Measurements from ENCODE around the gene OTUB1.

OTUB1 gene

GRCh38 chr11:63993993-63994392 lies 7.8 kb downstream of the OTUB1 start:
- no peaks in the 10 kb centered on the region for H3K27me3 Mint-ChIP-seq (ENCODE audit: low read depth)
- no peaks in the 10 kb centered on the region for H3K9me3 Mint-ChIP-seq
- H3K4me3 Mint-ChIP-seq, result no peak overlapping the region
- H3K27ac Mint-ChIP-seq, result no peak overlapping the region
- no peak for DNase-seq (ENCODE audit: low spot score)
- peaks cover 39% of the 10 kb centered on the region for H3K36me3 Mint-ChIP-seq (ENCODE audit: low read depth)
- H3K4me1 Mint-ChIP-seq (ENCODE audit: low read depth), result peaks cover 5% of the 10 kb centered on the region

- Mint-ChIP-seq H3K9me3 (no peaks in the 10 kb centered on the region), H3K27me3 (ENCODE audit: low read depth) (peaks cover 2% of the 10 kb centered on the region), H3K4me3 (no peak overlapping the region), H3K27ac (no peak overlapping the region), H3K36me3 (ENCODE audit: low read depth) (peaks cover 23% of the 10 kb centered on the region), H3K4me1 (ENCODE audit: low read depth) (peaks cover 8% of the 10 kb centered on the region)
- DNase-seq (ENCODE audit: low spot score), result no peak
Observed at GRCh38 chr11:63996512-63996911, 10.3 kb downstream of the OTUB1 start.

GRCh38 chr11:63997104-63997700 lies 11.0 kb downstream of the OTUB1 start:
- no peak for DNase-seq (ENCODE audit: low spot score)
- no peak overlapping the region for H3K27ac Mint-ChIP-seq
- no peak overlapping the region for H3K4me3 Mint-ChIP-seq
- H3K9me3 Mint-ChIP-seq, result no peaks in the 10 kb centered on the region
- H3K4me1 Mint-ChIP-seq (ENCODE audit: low read depth), result peaks cover 6% of the 10 kb centered on the region
- peaks cover 20% of the 10 kb centered on the region for H3K36me3 Mint-ChIP-seq (ENCODE audit: low read depth)
- peaks cover 2% of the 10 kb centered on the region for H3K27me3 Mint-ChIP-seq (ENCODE audit: low read depth)

- H3K27ac Mint-ChIP-seq, result peak overlapping the region; percentile 55
- H3K36me3 Mint-ChIP-seq (ENCODE audit: low read depth), result peaks cover 19% of the 10 kb centered on the region
- H3K4me3 Mint-ChIP-seq, result no peak overlapping the region
- H3K9me3 Mint-ChIP-seq, result no peaks in the 10 kb centered on the region
- peaks cover 2% of the 10 kb centered on the region for H3K27me3 Mint-ChIP-seq (ENCODE audit: low read depth)
- no peak for DNase-seq (ENCODE audit: low spot score)
- peaks cover 6% of the 10 kb centered on the region for H3K4me1 Mint-ChIP-seq (ENCODE audit: low read depth)
Observed at GRCh38 chr11:63997801-63998337, 11.6 kb downstream of the OTUB1 start.

GRCh38 chr11:63998558-63999348 lies 12.5 kb downstream of the OTUB1 start:
- DNase-seq (ENCODE audit: low spot score), result no peak
- Mint-ChIP-seq H3K4me3 (no peak overlapping the region), H3K4me1 (ENCODE audit: low read depth) (peaks cover 3% of the 10 kb centered on the region), H3K9me3 (no peaks in the 10 kb centered on the region), H3K36me3 (ENCODE audit: low read depth) (peaks cover 16% of the 10 kb centered on the region), H3K27ac (no peak overlapping the region), H3K27me3 (ENCODE audit: low read depth) (peaks cover 2% of the 10 kb centered on the region)

GRCh38 chr11:63999349-64000025 lies 13.2 kb downstream of the OTUB1 start:
- Mint-ChIP-seq H3K4me3 (no peak overlapping the region), H3K27ac (no peak overlapping the region)

GRCh38 chr11:64000026-64000739 lies 13.9 kb downstream of the OTUB1 start:
- H3K9me3 Mint-ChIP-seq, result no peaks in the 10 kb centered on the region
- H3K4me1 Mint-ChIP-seq (ENCODE audit: low read depth), result peaks cover 3% of the 10 kb centered on the region

More at GRCh38 chr11:63999349-64000025, 13.2 kb downstream of the OTUB1 start:
- peaks cover 3% of the 10 kb centered on the region for H3K4me1 Mint-ChIP-seq (ENCODE audit: low read depth)
- H3K27me3 Mint-ChIP-seq (ENCODE audit: low read depth), result peaks cover 2% of the 10 kb centered on the region
- DNase-seq (ENCODE audit: low spot score), result peak; percentile 32
- H3K9me3 Mint-ChIP-seq, result no peaks in the 10 kb centered on the region
- peaks cover 15% of the 10 kb centered on the region for H3K36me3 Mint-ChIP-seq (ENCODE audit: low read depth)

GRCh38 chr11:64000740-64001483 lies 14.7 kb downstream of the OTUB1 start:
- no peak overlapping the region for H3K27ac Mint-ChIP-seq
- peak overlapping the region; percentile 48 for H3K4me3 Mint-ChIP-seq
- peaks cover 15% of the 10 kb centered on the region for H3K36me3 Mint-ChIP-seq (ENCODE audit: low read depth)
- H3K27me3 Mint-ChIP-seq (ENCODE audit: low read depth), result peaks cover 4% of the 10 kb centered on the region
- H3K4me1 Mint-ChIP-seq (ENCODE audit: low read depth), result peaks cover 3% of the 10 kb centered on the region
- H3K9me3 Mint-ChIP-seq, result no peaks in the 10 kb centered on the region
- DNase-seq (ENCODE audit: low spot score), result no peak

More at GRCh38 chr11:64000026-64000739, 13.9 kb downstream of the OTUB1 start:
- Mint-ChIP-seq H3K27ac (no peak overlapping the region), H3K4me3 (no peak overlapping the region), H3K27me3 (ENCODE audit: low read depth) (peaks cover 2% of the 10 kb centered on the region), H3K36me3 (ENCODE audit: low read depth) (peaks cover 15% of the 10 kb centered on the region)
- DNase-seq (ENCODE audit: low spot score), result peak; percentile 74

- Mint-ChIP-seq H3K9me3 (no peaks in the 10 kb centered on the region), H3K27me3 (ENCODE audit: low read depth) (peaks cover 7% of the 10 kb centered on the region), H3K27ac (no peak overlapping the region), H3K4me1 (ENCODE audit: low read depth) (peaks cover 3% of the 10 kb centered on the region), H3K4me3 (peak overlapping the region; percentile 42), H3K36me3 (ENCODE audit: low read depth) (peaks cover 15% of the 10 kb centered on the region)
- no peak for DNase-seq (ENCODE audit: low spot score)
Observed at GRCh38 chr11:64001484-64002420, 15.5 kb downstream of the OTUB1 start.

GRCh38 chr11:64003807-64004589 lies 17.8 kb downstream of the OTUB1 start:
- Mint-ChIP-seq H3K4me3 (no peak overlapping the region), H3K9me3 (no peaks in the 10 kb centered on the region), H3K27ac (no peak overlapping the region), H3K4me1 (ENCODE audit: low read depth) (peaks cover 9% of the 10 kb centered on the region), H3K27me3 (ENCODE audit: low read depth) (peaks cover 25% of the 10 kb centered on the region), H3K36me3 (ENCODE audit: low read depth) (peaks cover 2% of the 10 kb centered on the region)
- no peak for DNase-seq (ENCODE audit: low spot score)

- H3K36me3 Mint-ChIP-seq (ENCODE audit: low read depth), result peaks cover 2% of the 10 kb centered on the region
- H3K27me3 Mint-ChIP-seq (ENCODE audit: low read depth), result peaks cover 25% of the 10 kb centered on the region
- H3K4me1 Mint-ChIP-seq (ENCODE audit: low read depth), result peaks cover 9% of the 10 kb centered on the region
- no peaks in the 10 kb centered on the region for H3K9me3 Mint-ChIP-seq
- no peak overlapping the region for H3K27ac Mint-ChIP-seq
- DNase-seq (ENCODE audit: low spot score), result no peak
- no peak overlapping the region for H3K4me3 Mint-ChIP-seq
Observed at GRCh38 chr11:64004590-64004984, 18.3 kb downstream of the OTUB1 start.

- no peak for DNase-seq (ENCODE audit: low spot score)
- Mint-ChIP-seq H3K4me3 (no peak overlapping the region), H3K27ac (no peak overlapping the region), H3K9me3 (peaks cover 8% of the 10 kb centered on the region), H3K27me3 (ENCODE audit: low read depth) (peaks cover 27% of the 10 kb centered on the region), H3K4me1 (ENCODE audit: low read depth) (peaks cover 9% of the 10 kb centered on the region), H3K36me3 (ENCODE audit: low read depth) (peaks cover 2% of the 10 kb centered on the region)
Observed at GRCh38 chr11:64005691-64006090, 19.5 kb downstream of the OTUB1 start.
